Liver (tissue), 3 donors: ENCODE results near the gene ZNF414.

Experiments
- EGR1 ChIP-seq, 2 donors: IDR thresholded peaks; 2 replicates each; pipeline ENCODE4 v1.6.1; 2016 to 2018; ENCODE audit warnings: antibody characterized with exemption in 2 of 2, low read depth in 2 of 2
- FOXA1 ChIP-seq: IDR thresholded peaks from 2 replicates; pipeline ENCODE4 v1.6.1; 2016; ENCODE audit warnings: antibody characterized with exemption
- FOXA2 ChIP-seq: IDR thresholded peaks from 2 replicates; pipeline ENCODE4 v1.6.1; 2016; ENCODE audit warnings: antibody characterized with exemption
- GABPA ChIP-seq, 2 donors: IDR thresholded peaks in 1 of 2; conservative IDR thresholded peaks in 1 of 2; 2 replicates each; pipeline ENCODE4 v1.6.1; 2016; ENCODE audit warnings: antibody characterized with exemption in 2 of 2, mild to moderate bottlenecking in 1 of 2, moderate library complexity in 1 of 2
- JUND ChIP-seq, 2 donors: IDR thresholded peaks; 2 replicates each; pipeline ENCODE4 v1.6.1; 2016; ENCODE audit warnings: antibody characterized with exemption in 2 of 2
- RXRA ChIP-seq, 2 donors: IDR thresholded peaks; 2 replicates each; pipeline ENCODE4 v1.6.1; 2017 to 2018; ENCODE audit warnings: antibody characterized with exemption in 2 of 2, mild to moderate bottlenecking in 1 of 2
- SP1 ChIP-seq: IDR thresholded peaks from 2 replicates; pipeline ENCODE4 v1.6.1; 2018; ENCODE audit warnings: antibody characterized with exemption, mild to moderate bottlenecking
- TAF1 ChIP-seq: conservative IDR thresholded peaks from 2 replicates; pipeline ENCODE4 v1.6.1; 2016; ENCODE audit warnings: antibody characterized with exemption, mild to moderate bottlenecking
- YY1 ChIP-seq: IDR thresholded peaks from 2 replicates; pipeline ENCODE4 v1.6.1; 2016; ENCODE audit warnings: antibody characterized with exemption, mild to moderate bottlenecking
- TF ChIP-seq, protein P1 (sequence below): fragments of 150-350 bp; IDR thresholded peaks from 2 replicates; pipeline ENCODE4 v1.5.1; 2017; ENCODE audit warnings: improper control_type of control experiment, low read depth, low read length; ENCODE audit not compliant: missing input control
- TF ChIP-seq, protein P2 (sequence below): IDR thresholded peaks from 2 replicates; pipeline ENCODE4 v1.6.1; 2016; ENCODE audit warnings: antibody characterized with exemption
- donor health status: healthy.
- donor health status: healthy.

DNA sequence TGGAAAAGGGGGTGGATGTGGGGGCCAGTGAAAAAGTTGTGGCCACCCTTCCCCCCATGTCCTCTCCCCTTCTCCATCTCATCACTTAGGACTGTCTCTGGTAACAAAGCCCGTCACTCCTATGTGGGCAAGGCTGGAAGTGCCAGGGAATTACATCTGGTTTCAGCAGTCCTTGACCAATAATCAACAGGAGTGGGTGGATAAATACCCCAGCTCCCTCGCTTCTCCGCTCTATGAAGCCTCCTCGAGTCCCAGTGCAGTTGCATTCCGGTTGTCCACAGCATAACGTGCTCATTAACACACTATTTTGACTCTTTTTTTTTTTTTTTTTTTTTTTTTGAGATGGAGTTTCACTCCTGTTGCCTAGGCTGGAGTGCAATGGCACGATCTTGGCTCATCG lies 31.8 kb upstream of the ZNF414 start:
- TF ChIP-seq GABPA (IDR thresholded peaks at IDR 0.05 in 1 of 2, conservative IDR thresholded peaks at IDR 0.05 in 1 of 2), result no peak
- TF ChIP-seq, protein P1, sequence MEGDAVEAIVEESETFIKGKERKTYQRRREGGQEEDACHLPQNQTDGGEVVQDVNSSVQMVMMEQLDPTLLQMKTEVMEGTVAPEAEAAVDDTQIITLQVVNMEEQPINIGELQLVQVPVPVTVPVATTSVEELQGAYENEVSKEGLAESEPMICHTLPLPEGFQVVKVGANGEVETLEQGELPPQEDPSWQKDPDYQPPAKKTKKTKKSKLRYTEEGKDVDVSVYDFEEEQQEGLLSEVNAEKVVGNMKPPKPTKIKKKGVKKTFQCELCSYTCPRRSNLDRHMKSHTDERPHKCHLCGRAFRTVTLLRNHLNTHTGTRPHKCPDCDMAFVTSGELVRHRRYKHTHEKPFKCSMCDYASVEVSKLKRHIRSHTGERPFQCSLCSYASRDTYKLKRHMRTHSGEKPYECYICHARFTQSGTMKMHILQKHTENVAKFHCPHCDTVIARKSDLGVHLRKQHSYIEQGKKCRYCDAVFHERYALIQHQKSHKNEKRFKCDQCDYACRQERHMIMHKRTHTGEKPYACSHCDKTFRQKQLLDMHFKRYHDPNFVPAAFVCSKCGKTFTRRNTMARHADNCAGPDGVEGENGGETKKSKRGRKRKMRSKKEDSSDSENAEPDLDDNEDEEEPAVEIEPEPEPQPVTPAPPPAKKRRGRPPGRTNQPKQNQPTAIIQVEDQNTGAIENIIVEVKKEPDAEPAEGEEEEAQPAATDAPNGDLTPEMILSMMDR, result no peak
- TF ChIP-seq, protein P2, sequence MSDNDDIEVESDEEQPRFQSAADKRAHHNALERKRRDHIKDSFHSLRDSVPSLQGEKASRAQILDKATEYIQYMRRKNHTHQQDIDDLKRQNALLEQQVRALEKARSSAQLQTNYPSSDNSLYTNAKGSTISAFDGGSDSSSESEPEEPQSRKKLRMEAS, result no peak
- TF ChIP-seq TAF1, result no peak
- no peak for TF ChIP-seq FOXA2
- TF ChIP-seq SP1, result no peak
- no peak for TF ChIP-seq JUND (IDR thresholded peaks at IDR 0.05)
- TF ChIP-seq EGR1 (IDR thresholded peaks at IDR 0.05; ENCODE audit: low read depth in 2 of 2), result no peak
- TF ChIP-seq FOXA1, result no peak
- TF ChIP-seq RXRA (IDR thresholded peaks at IDR 0.05), result no peak
- TF ChIP-seq YY1, result no peak
